SH-SY5Y (cell line): Measurements from ENCODE around the gene NME9.

Source experiments
- GATA2 ChIP-seq: IDR thresholded peaks from 2 replicates; pipeline ENCODE4 v1.6.1; 2011; ENCODE audit warnings: mild to moderate bottlenecking, low read depth, low read length
- GATA3 ChIP-seq: IDR thresholded peaks from 2 replicates; pipeline ENCODE4 v1.6.1; 2011; ENCODE audit warnings: low read depth, mild to moderate bottlenecking, low read length, moderate library complexity

NME9 gene

GRCh38 chr3:138289260-138289659 lies 40.4 kb downstream of the NME9 start:
- TF ChIP-seq GATA3: no peak
- no peak for TF ChIP-seq GATA2

GRCh38 chr3:138284957-138285477 lies 44.6 kb downstream of the NME9 start:
- TF ChIP-seq GATA2: no peak

- TF ChIP-seq GATA3 (no peak), GATA2 (no peak)
These were observed 45.6 kb downstream of the NME9 start for GRCh38 chr3:138284079-138284478.

- TF ChIP-seq GATA2 (no peak), GATA3 (no peak)
These were observed 46.8 kb downstream of the NME9 start for GRCh38 chr3:138282836-138283235.

- TF ChIP-seq GATA2 (no peak), GATA3 (no peak)
These were observed 48.1 kb downstream of the NME9 start for GRCh38 chr3:138281561-138281960.

GRCh38 chr3:138271189-138271794 lies 58.4 kb downstream of the NME9 start:
- no peak for TF ChIP-seq GATA2

- TF ChIP-seq GATA3: no peak
- TF ChIP-seq GATA2: no peak
These were observed 59.4 kb downstream of the NME9 start for GRCh38 chr3:138270245-138270644.

- TF ChIP-seq GATA2 (no peak), GATA3 (no peak)
These were observed 62.6 kb downstream of the NME9 start for GRCh38 chr3:138267083-138267482.

GRCh38 chr3:138265745-138266144 lies 63.9 kb downstream of the NME9 start:
- TF ChIP-seq GATA2 (no peak), GATA3 (no peak)

- TF ChIP-seq GATA3: no peak
- no peak for TF ChIP-seq GATA2
These were observed 66.5 kb downstream of the NME9 start for GRCh38 chr3:138263104-138263503.

GRCh38 chr3:138260611-138261010 lies 69.0 kb downstream of the NME9 start:
- no peak for TF ChIP-seq GATA3
- TF ChIP-seq GATA2: no peak

- TF ChIP-seq GATA3 (no peak), GATA2 (no peak)
These were observed 70.5 kb downstream of the NME9 start for GRCh38 chr3:138259126-138259525.

- no peak for TF ChIP-seq GATA3
- no peak for TF ChIP-seq GATA2
These were observed 71.7 kb downstream of the NME9 start for GRCh38 chr3:138257986-138258385.

- no peak for TF ChIP-seq GATA2
- TF ChIP-seq GATA3: no peak
These were observed 73.6 kb downstream of the NME9 start for GRCh38 chr3:138256022-138256421.

- TF ChIP-seq GATA3 (no peak), GATA2 (no peak)
These were observed 75.4 kb downstream of the NME9 start for GRCh38 chr3:138254216-138254615.

GRCh38 chr3:138253609-138254008 lies 76.0 kb downstream of the NME9 start:
- TF ChIP-seq GATA3: no peak
